GM19395 (cell line): ENCODE data around the gene NHS.

Experiments
- ATAC-seq: cut with Tn5 transposase; IDR thresholded peaks from one replicate; pipeline ENCODE4 v1.9.1; 2021; ENCODE audit warnings: mild to moderate bottlenecking, moderate library complexity; ENCODE audit not compliant: unreplicated experiment

The NHS gene

DNA sequence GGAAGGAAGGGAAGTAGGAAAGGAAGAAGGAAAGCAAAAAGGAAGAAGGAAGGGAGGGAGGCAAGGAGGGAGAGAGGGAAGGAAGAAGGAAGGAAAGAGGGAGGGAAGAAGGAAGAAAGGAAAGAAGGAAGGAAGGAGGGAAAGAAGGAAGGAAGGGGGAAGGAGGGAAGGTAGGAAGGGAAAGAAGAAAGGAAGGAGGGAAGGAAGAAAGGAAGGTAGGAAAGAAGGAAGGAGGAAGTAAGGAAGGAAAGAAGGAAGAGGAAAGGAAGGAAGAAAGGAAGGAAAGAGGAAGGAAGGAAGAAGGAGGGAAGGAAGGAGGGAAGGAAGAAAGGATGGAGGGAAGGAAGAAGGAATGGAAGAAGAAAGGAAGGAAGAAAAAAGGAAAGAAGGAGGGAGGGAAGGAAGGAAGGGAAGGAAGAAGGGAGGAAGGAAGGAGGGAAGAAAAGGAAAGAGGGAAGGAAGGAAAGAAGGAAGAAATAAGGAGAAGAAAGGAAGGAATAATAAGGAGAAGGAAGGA is 343.7 kb downstream of the NHS start:
- ATAC-seq = no peak

DNA sequence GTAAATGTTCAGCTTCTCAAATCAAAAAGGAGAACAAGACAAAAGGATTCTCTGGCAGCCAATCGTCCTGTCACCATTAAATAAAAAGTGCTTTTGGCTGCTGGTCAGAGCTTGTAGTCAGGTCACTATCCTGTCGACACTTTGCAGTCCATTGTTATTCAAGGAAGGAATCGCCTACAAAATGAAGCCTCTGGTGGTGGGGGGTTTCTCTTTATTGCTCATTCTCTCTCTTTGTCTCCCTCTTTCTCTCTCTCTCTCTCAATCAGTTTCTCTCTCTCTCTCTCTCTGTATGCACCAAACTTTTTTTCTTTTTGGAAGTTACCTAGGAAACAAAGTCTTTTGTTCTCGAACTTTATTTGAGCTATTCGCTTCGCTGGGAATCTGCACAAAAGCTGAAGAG is 344.7 kb downstream of the NHS start:
- no peak for ATAC-seq

DNA sequence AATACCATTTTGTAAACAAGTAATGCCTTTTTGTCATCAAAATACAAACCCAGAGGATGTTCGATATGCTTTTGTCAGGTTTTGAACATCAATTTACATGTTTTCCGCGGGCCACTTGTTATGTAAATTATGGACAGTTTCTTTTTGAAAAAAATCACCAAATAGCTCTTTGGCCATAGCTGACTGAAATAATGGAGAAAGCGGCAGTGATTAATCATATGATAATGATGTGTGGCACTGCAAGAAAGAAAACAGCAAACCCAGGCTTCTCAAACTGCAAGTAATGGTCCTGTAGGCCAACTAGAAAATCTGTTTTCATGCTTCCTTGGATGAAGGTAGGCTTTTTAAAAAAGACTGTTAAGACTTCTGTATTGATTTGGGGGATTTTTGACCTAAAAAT is 346.7 kb downstream of the NHS start:
- ATAC-seq = no peak

DNA sequence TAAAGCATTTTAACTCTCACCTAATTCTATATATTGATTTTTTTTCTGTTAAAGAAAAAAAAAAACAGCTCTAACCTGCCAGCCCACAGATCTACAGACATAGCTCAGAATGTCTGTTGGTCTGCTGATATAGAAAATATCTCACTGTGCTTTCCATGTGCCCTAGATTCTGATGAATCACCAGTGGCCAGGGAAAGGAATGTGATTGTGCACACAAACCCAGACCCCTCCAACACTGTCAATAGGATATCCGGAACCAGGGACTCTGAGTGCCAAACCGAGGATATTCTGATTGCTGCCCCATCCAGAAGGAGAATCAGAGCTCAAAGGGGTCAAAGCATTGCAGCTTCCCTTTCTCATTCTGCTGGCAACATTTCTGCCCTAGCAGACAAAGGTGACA is 350.2 kb downstream of the NHS start:
- ATAC-seq = no peak

DNA sequence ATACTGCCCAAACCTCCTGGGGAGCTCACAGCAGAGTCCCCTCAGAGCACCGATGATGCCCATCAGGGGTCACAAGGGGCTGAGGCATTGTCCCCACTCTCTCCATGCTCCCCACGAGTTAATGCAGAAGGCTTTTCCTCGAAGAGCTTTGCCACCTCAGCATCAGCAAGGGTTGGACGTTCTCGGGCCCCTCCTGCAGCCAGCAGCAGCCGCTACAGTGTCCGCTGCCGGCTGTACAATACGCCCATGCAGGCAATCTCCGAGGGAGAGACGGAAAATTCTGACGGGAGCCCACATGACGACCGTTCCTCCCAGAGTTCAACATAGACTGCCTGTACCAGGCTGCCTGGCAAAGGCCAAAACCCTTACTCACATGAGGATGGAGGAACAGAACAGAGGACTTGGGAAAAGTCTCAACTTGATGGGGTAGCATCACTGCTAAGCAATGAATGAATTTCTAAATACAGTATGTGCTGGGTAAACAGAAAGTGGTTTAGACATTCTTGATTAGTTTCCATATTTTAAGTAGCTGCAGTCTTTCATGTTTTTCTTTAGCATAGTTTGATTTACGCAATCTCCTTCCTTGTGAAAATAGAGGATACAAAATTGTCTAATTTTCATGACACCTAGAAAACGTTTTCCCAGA is 357.3 kb downstream of the NHS start:
- no peak for ATAC-seq

DNA sequence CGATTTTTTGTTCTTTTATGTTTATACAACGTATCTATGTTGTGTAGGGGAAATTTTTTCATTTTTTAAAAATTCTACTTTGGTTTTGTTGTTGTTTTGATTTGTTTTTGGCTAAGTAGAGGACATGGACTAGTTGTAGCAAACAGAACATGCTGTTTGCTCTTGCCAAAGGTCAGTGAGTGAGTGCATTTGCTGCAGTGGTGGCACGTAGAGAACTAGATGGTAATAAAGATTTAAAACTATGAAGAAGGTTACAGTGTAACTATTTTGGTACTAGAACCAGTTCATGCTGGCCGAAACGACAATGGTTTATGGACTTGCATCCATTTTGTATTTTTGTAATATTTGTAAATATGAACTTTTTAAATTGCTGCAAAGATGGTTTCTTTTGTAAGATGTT is 360.4 kb downstream of the NHS start:
- ATAC-seq = no peak

DNA sequence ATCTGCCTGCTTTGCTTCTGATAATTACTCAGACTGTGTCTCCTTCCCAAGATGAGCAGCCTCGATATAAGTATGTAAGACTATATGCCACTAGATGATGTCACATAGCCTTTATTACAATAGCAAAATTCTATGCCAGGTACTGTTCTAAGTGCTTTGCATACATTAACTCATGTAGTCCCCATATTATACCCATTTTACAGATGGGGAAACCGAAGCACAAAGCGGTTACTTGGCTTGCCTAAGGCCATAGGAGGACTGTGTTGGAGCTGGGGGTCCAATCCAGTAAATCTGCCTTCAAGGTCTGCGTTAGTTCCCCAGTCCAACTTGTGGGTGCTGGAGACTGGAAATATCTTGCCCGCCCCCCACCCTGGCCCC is 361.5 kb downstream of the NHS start:
- ATAC-seq = no peak

DNA sequence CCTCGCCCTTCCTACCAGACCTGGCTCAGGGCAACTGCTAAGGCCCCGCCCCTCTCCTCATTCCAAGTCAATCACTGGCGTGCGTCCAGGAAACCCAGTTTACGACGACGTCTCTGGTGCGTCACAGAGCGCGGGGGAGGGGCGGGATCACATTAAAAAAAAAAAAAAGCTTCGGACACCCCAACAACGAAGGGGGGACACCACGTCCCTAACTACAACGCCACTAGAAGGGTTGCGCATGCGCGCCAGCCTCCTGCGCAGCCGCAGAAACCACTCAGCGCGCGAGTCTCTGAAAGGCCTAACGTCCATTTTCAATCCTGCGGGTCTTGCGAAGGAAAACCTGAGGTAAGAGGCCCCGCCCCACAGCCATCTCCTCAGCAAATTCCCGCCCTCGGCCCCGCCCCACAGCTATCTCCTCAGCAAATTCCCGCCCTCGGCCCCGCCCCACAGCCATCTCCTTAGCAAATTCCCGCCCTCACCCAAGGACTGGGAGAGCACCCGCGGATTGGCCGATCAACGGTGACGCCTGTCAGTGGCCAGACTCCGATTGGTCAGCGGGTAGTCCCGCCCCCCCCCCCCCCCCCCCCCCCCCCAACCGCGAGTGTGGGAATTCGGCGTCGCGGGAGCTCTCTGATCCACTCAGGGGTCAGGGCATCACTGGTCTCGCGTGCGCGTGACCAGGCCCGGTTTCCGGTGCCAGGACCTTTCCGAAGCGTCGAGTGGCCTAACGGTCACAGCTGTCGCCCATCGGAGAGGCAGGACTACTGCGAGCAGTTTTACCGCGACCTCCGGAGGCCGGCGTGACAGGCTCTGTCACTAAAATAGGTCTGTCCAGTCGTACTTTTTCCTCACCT is 362.1 kb downstream of the NHS start, which contains the start of gene SCML1:
TSS of gene SCML1 (plus strand) at position 638 of the 854 bp plus-strand sequence. CDS start 6,694 bp downstream, outside the sequence.
- ATAC-seq = peak; percentile 67

DNA sequence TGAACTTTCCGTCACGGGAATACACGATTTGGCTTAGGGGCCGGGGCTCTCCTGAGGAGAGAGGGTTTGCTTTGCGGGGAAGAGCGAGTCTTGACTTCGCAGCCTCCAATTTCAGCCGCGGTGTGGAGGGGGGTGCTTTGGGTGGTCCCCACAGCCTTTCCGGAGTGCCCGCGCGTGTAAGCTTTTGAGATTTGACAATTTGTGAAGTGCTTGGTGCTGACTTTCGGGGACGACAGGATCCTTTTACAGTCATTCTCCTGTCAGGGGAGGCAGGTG is 362.6 kb downstream of the NHS start:
- no peak for ATAC-seq

DNA sequence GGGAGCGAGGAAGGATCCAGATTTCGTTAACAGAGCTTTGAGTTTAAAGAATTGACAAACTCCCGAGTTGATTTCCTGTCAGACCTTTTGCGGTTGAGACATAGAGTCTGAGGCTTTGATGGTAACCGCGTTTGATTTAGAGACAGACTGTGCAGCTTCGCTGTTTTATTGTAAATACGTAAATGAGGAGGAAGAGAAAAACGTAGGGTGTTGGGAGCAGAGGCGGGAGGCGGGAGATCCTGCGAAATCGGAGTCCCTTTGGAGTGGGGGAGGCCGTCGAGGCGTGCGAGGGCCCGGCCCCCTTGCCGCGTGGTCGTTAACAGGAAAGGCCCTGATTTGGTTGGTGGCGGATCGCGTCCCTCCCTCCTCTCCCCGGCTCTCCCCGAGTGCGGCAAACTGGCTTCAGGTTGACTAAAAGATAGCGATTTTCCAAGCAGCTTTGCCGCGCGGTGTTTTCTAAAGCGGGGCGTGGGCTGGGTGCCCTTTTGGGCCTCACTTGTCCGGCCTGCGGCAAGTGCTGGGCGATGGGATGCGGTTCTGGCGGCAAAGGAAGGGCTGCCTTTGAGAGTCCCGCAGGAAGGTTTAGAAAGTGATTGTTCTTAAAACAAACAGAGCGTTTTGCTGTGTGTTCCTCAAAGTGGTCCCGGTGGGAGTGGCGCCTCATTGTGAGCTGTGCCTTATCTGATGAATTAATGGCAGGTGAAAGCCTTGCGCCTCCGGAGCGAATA is 363.1 kb downstream of the NHS start:
- no peak for ATAC-seq

DNA sequence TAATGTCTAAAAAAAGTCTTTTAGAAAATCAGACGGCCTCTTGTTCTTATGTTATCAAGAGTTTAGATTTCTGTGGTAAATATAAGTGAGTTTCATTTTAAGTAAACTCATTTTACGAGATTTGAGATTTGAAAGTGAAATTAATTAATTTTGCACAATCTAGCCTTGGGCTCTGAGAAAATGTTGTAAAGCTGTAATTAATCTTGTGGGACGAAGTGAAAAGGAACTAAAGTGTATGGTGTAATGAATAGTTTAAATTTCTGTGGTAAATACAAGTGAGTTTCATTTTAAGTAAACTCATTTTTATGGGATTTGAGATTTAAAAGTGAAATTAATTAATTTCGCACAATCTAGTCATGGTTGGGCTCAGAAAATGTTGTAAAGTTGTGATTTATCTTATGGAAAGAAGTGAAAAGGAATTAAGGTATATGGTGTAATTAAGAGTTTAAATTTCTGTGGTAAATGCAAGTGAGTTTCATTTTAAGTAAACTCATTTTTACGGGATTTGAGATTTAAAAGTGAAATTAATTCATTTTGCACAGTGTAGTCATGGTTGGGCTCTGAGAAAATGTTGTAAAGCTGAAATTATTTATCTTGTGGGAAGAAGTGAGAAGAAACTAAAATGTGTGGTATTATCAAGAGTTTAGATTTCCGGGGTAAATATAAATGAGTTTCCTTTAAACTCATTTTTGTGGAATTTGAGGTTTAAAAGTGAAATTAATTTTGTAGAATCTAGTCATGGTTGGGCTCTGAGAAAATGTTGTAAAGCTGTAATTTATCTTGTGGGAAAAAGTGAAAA is 363.9 kb downstream of the NHS start:
- ATAC-seq = no peak

DNA sequence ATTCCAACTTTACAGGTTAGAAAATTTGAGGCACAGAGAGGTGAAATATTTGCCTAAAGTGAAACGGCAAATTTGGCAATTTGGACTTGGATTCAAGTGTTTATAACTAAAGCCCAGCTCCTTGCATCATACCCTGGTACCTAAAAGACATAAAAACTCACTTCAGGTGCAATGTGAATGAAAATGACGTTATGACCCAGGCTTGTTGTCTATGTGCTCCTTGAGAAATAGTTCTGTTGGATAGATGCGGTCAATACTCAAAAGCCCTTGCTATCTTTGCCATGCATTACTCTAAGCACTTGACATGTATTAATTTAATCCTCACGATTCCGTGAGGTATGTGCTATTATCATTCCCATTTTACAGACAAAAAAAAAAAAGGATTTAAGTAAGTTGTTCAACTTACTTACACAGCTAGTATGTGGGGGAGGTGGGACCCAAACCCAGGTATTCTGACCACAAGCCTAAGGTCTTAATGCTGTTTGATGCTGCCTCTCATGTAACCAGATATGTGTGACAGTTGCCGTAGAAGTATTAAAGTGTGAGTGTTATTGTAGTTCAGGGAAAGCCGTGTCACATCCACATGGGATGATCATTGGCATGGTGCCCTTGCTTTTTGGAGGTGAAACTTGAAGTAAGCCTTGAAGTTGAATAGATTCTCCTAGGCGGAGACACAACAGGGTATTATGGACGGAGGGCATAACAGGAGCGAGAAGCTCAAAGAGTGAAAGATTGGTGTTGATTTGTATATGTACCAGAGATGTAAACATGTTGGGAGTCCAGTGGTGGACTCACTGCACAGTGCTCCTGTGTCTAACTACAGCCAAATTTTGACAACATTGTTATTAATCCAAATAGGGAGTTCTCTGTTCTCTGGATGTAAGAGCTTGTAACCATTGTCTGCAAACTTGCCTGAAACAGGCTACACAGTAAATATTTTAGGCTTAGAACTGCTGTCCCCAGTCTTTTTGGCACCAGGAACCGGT is 365.4 kb downstream of the NHS start:
- ATAC-seq = no peak

DNA sequence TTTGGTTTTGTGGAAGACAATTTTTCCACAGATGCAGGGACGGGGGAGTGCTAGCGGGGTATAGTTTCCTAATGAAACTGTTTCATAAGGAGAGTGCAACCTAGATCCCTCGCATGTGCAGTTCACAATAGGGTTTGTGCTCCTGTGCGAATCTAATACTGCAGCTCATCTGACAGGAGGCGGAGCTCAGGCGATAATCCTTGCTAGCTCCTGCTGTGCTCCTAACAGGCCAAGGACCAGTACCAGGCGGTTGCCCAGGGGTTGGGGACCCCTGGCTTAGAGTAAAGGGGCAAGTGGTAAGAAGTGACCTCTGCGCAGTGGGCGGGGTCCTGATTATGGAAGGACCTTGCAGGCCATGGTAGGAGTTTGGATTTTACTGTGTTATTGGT is 366.1 kb downstream of the NHS start:
- ATAC-seq = no peak

DNA sequence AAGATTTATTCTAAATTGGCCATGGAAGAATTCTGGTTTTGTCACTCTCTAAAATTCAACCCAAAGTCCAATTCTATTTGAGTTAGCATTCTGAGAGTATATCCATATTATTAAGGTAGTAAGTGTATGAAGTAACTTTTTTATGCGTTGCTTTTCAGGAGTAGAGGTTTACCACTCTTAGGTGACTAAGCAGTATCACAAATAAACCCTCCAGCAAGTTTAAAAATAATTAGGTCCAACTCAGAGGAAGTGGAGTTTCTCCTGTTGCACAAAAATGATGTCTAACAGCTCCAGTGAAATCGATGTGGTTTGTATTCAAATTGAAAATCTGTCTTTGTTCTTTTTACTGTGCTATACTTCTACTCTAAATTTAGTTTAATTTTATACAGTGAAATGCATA is 368.9 kb downstream of the NHS start:
- no peak for ATAC-seq

DNA sequence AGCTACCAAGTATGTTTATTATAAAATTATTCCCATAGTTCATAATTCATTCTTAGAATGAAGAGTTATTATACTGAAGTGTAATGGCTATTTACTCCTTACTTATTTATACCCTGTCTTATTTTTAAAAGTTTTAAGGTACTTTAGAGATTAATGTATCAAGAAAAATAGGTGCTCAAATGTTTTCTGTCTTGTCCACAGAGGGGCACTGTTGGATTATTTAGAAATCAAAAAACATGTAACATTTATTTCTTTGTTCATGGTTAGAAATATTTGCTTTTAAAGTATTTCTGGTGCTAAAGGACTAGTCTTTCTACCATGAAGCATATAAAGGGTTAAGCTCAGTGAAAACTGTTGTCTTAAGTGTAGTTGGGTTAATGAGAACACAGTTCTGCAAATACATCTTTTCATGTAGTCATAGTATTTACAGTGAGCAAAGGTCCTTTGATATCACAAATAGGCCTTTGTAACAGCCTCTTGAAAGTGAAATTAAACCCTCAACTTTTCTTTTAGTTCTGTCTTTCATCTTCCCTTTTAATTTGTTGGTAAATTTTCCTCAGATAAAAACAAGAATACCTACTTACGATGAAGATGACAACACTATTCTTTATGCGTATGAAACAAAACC is 370.0 kb downstream of the NHS start:
- no peak for ATAC-seq

DNA sequence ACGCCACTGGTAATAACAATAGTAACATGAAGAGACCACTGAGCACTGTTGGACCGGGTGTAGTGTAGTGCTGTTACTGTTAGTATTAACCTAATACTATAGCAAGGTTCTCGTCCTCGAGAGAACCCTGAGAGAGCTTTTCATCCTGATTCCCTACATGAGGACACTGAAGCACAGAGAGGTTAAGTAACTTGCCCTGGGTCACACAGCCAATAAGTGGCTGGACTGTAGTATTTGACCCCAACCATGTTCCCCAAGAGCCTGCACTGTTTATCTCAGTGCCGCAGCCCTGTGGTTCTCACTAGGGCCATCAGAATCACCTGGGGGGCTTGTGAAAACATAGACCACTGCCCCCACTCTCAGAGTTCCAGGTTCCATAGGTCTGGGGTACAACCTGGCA is 372.7 kb downstream of the NHS start:
- ATAC-seq = no peak

DNA sequence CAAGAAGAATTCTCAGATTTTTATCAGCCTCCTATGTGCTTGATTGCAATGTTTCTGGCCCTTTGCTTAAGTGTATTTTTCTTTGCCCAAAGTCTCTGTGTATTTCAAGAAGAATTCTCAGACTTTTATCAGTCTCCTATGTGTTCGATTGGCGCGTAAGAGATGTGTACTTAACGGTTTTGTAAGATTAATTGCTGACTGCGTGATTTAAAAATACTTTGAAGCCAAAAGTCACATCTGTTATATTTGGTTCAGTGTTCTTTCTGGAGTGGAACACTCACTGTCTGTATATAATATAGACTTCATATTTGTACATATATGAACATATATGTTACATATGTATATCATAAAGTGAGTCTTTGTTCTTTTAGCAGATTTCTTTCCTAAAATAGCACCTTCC is 373.7 kb downstream of the NHS start:
- no peak for ATAC-seq

DNA sequence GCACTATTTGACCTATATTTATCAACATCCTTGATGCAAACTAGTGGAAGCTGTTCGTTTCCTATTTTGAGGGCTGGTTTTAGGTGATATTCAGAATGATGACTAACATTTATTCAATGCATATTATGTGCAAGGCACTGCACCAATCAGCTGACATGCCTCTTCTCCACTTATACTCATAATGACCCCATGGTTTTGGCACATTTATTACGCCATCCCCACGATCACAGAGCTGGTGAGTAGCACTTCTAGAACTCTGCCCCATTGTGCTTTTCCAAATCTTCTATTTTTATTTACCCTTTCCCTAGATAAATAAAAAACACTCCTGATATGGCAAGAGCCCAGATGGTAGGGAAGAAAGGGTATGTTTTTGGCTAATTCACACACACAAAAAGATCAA is 375.4 kb downstream of the NHS start:
- no peak for ATAC-seq

DNA sequence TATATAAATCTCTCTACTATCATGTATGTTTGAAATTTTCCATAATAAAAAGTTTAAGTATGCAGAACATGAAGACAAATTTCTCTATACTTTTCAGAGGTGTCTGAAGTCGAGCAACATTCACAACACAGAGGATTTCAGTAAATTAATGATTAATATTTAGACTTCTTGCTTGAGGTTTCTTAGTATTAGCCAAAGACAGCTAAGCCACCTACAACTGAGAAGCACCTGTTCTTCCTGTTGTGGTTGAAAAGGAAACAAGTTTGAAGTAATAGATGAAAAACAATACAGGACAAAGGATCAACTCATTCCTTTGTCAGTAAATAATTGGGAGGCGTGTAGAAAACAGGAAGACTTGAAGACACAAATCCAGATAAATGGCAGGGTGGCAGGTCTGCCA is 383.4 kb downstream of the NHS start:
- peak; percentile 91 for ATAC-seq
